ENCODE measurements around the gene GABRA6.

Gene GABRA6

GRCh38 chr5:161700065-161700464 is 14.5 kb downstream of the GABRA6 start:
- Histone ChIP-seq H3K4me1 (ENCODE audit: control insufficient read depth, insufficient read depth, low read length) (no peaks in the 10 kb centered on the region), H3K9me3 (ENCODE audit: control insufficient read depth, insufficient read depth, low read length) (no peaks in the 10 kb centered on the region)

GRCh38 chr5:161703528-161703927 is 18.0 kb downstream of the GABRA6 start:
- Histone ChIP-seq H3K4me3 (ENCODE audit: low read depth, low read length) (no peak overlapping the region), H3K9ac (ENCODE audit: low read depth, low read length) (no peak overlapping the region), H3K4me1 (ENCODE audit: control insufficient read depth, insufficient read depth, low read length) (no peaks in the 10 kb centered on the region), H3K36me3 (ENCODE audit: control insufficient read depth, insufficient read depth, low read length) (no peaks in the 10 kb centered on the region), H3K27me3 (ENCODE audit: control insufficient read depth, insufficient read depth, low read length) (no peaks in the 10 kb centered on the region), H3K9me3 (ENCODE audit: control insufficient read depth, insufficient read depth, low read length) (no peaks in the 10 kb centered on the region)

More at GRCh38 chr5:161700065-161700464, 14.5 kb downstream of the GABRA6 start:
- H3K36me3 ChIP-seq (ENCODE audit: control insufficient read depth, insufficient read depth, low read length), result no peaks in the 10 kb centered on the region
- no peak overlapping the region for H3K4me3 ChIP-seq (ENCODE audit: low read depth, low read length)
- no peak overlapping the region for H3K9ac ChIP-seq (ENCODE audit: low read depth, low read length)
- H3K27me3 ChIP-seq (ENCODE audit: control insufficient read depth, insufficient read depth, low read length), result no peaks in the 10 kb centered on the region

- Histone ChIP-seq H3K36me3 (ENCODE audit: control insufficient read depth, insufficient read depth, low read length) (no peaks in the 10 kb centered on the region), H3K9ac (ENCODE audit: low read depth, low read length) (no peak overlapping the region), H3K4me3 (ENCODE audit: low read depth, low read length) (no peak overlapping the region), H3K27me3 (ENCODE audit: control insufficient read depth, insufficient read depth, low read length) (no peaks in the 10 kb centered on the region), H3K4me1 (ENCODE audit: control insufficient read depth, insufficient read depth, low read length) (no peaks in the 10 kb centered on the region), H3K9me3 (ENCODE audit: control insufficient read depth, insufficient read depth, low read length) (no peaks in the 10 kb centered on the region)
These were observed 21.9 kb downstream of the GABRA6 start for GRCh38 chr5:161707382-161707781.

- Histone ChIP-seq H3K4me1 (ENCODE audit: control insufficient read depth, insufficient read depth, low read length) (no peaks in the 10 kb centered on the region), H3K9me3 (ENCODE audit: control insufficient read depth, insufficient read depth, low read length) (no peaks in the 10 kb centered on the region), H3K27me3 (ENCODE audit: control insufficient read depth, insufficient read depth, low read length) (no peaks in the 10 kb centered on the region), H3K36me3 (ENCODE audit: control insufficient read depth, insufficient read depth, low read length) (no peaks in the 10 kb centered on the region), H3K9ac (ENCODE audit: low read depth, low read length) (no peak overlapping the region), H3K4me3 (ENCODE audit: low read depth, low read length) (no peak overlapping the region)
These were observed 23.7 kb downstream of the GABRA6 start for GRCh38 chr5:161709239-161709638.

GRCh38 chr5:161713042-161713441 is 27.5 kb downstream of the GABRA6 start:
- H3K36me3 ChIP-seq (ENCODE audit: control insufficient read depth, insufficient read depth, low read length), result no peaks in the 10 kb centered on the region
- H3K4me1 ChIP-seq (ENCODE audit: control insufficient read depth, insufficient read depth, low read length), result no peaks in the 10 kb centered on the region
- no peaks in the 10 kb centered on the region for H3K27me3 ChIP-seq (ENCODE audit: control insufficient read depth, insufficient read depth, low read length)
- no peaks in the 10 kb centered on the region for H3K9me3 ChIP-seq (ENCODE audit: control insufficient read depth, insufficient read depth, low read length)
- H3K9ac ChIP-seq (ENCODE audit: low read depth, low read length), result no peak overlapping the region
- no peak overlapping the region for H3K4me3 ChIP-seq (ENCODE audit: low read depth, low read length)

- no peaks in the 10 kb centered on the region for H3K4me1 ChIP-seq (ENCODE audit: control insufficient read depth, insufficient read depth, low read length)
- H3K9ac ChIP-seq (ENCODE audit: low read depth, low read length), result no peak overlapping the region
- H3K9me3 ChIP-seq (ENCODE audit: control insufficient read depth, insufficient read depth, low read length), result no peaks in the 10 kb centered on the region
- H3K27me3 ChIP-seq (ENCODE audit: control insufficient read depth, insufficient read depth, low read length), result no peaks in the 10 kb centered on the region
- H3K4me3 ChIP-seq (ENCODE audit: low read depth, low read length), result no peak overlapping the region
- no peaks in the 10 kb centered on the region for H3K36me3 ChIP-seq (ENCODE audit: control insufficient read depth, insufficient read depth, low read length)
These were observed 33.6 kb downstream of the GABRA6 start for GRCh38 chr5:161719157-161719556.

- Histone ChIP-seq H3K36me3 (ENCODE audit: control insufficient read depth, insufficient read depth, low read length) (no peaks in the 10 kb centered on the region), H3K4me3 (ENCODE audit: low read depth, low read length) (no peak overlapping the region), H3K4me1 (ENCODE audit: control insufficient read depth, insufficient read depth, low read length) (no peaks in the 10 kb centered on the region), H3K9ac (ENCODE audit: low read depth, low read length) (no peak overlapping the region), H3K9me3 (ENCODE audit: control insufficient read depth, insufficient read depth, low read length) (no peaks in the 10 kb centered on the region), H3K27me3 (ENCODE audit: control insufficient read depth, insufficient read depth, low read length) (no peaks in the 10 kb centered on the region)
These were observed 34.9 kb downstream of the GABRA6 start for GRCh38 chr5:161720460-161720859.

- Histone ChIP-seq H3K36me3 (ENCODE audit: control insufficient read depth, insufficient read depth, low read length) (no peaks in the 10 kb centered on the region), H3K27me3 (ENCODE audit: control insufficient read depth, insufficient read depth, low read length) (no peaks in the 10 kb centered on the region), H3K4me1 (ENCODE audit: control insufficient read depth, insufficient read depth, low read length) (no peaks in the 10 kb centered on the region), H3K9ac (ENCODE audit: low read depth, low read length) (no peak overlapping the region), H3K4me3 (ENCODE audit: low read depth, low read length) (no peak overlapping the region), H3K9me3 (ENCODE audit: control insufficient read depth, insufficient read depth, low read length) (no peaks in the 10 kb centered on the region)
These were observed 49.2 kb downstream of the GABRA6 start for GRCh38 chr5:161734741-161735140.

GRCh38 chr5:161740433-161740832 is 54.9 kb downstream of the GABRA6 start:
- H3K36me3 ChIP-seq (ENCODE audit: control insufficient read depth, insufficient read depth, low read length), result no peaks in the 10 kb centered on the region
- no peak overlapping the region for H3K4me3 ChIP-seq (ENCODE audit: low read depth, low read length)
- no peaks in the 10 kb centered on the region for H3K9me3 ChIP-seq (ENCODE audit: control insufficient read depth, insufficient read depth, low read length)
- no peaks in the 10 kb centered on the region for H3K4me1 ChIP-seq (ENCODE audit: control insufficient read depth, insufficient read depth, low read length)
- H3K9ac ChIP-seq (ENCODE audit: low read depth, low read length), result no peak overlapping the region
- H3K27me3 ChIP-seq (ENCODE audit: control insufficient read depth, insufficient read depth, low read length), result no peaks in the 10 kb centered on the region

GRCh38 chr5:161744276-161744675 is 58.8 kb downstream of the GABRA6 start:
- Histone ChIP-seq H3K9me3 (ENCODE audit: control insufficient read depth, insufficient read depth, low read length) (no peaks in the 10 kb centered on the region), H3K27me3 (ENCODE audit: control insufficient read depth, insufficient read depth, low read length) (no peaks in the 10 kb centered on the region), H3K4me3 (ENCODE audit: low read depth, low read length) (no peak overlapping the region), H3K9ac (ENCODE audit: low read depth, low read length) (no peak overlapping the region), H3K36me3 (ENCODE audit: control insufficient read depth, insufficient read depth, low read length) (no peaks in the 10 kb centered on the region), H3K4me1 (ENCODE audit: control insufficient read depth, insufficient read depth, low read length) (no peaks in the 10 kb centered on the region)

GRCh38 chr5:161745392-161745791 is 59.9 kb downstream of the GABRA6 start:
- no peaks in the 10 kb centered on the region for H3K36me3 ChIP-seq (ENCODE audit: control insufficient read depth, insufficient read depth, low read length)

GRCh38 chr5:161751265-161751664 is 65.7 kb downstream of the GABRA6 start:
- H3K36me3 ChIP-seq (ENCODE audit: control insufficient read depth, insufficient read depth, low read length), result no peaks in the 10 kb centered on the region
- H3K4me3 ChIP-seq (ENCODE audit: low read depth, low read length), result no peak overlapping the region
- H3K27me3 ChIP-seq (ENCODE audit: control insufficient read depth, insufficient read depth, low read length), result no peaks in the 10 kb centered on the region
- no peak overlapping the region for H3K9ac ChIP-seq (ENCODE audit: low read depth, low read length)
- H3K4me1 ChIP-seq (ENCODE audit: control insufficient read depth, insufficient read depth, low read length), result no peaks in the 10 kb centered on the region
- no peaks in the 10 kb centered on the region for H3K9me3 ChIP-seq (ENCODE audit: control insufficient read depth, insufficient read depth, low read length)

More at GRCh38 chr5:161745392-161745791, 59.9 kb downstream of the GABRA6 start:
- Histone ChIP-seq H3K9ac (ENCODE audit: low read depth, low read length) (no peak overlapping the region), H3K4me1 (ENCODE audit: control insufficient read depth, insufficient read depth, low read length) (no peaks in the 10 kb centered on the region), H3K4me3 (ENCODE audit: low read depth, low read length) (no peak overlapping the region), H3K9me3 (ENCODE audit: control insufficient read depth, insufficient read depth, low read length) (no peaks in the 10 kb centered on the region), H3K27me3 (ENCODE audit: control insufficient read depth, insufficient read depth, low read length) (no peaks in the 10 kb centered on the region)

Measured in iPS-15b (cell line).